Omental fat pad (tissue), 4 donors: ENCODE results near the gene ACOT11. TPM values are rescaled to one million over a fixed set of nuclear protein-coding genes. Genes with fewer than 3 reads are reported as not detected.

Experiments
- ATAC-seq: fragments of 150-250 bp; one replicate; pipeline ENCODE4 v1.9.1; 2016; ENCODE audit warnings: mild to moderate bottlenecking, moderate library complexity; ENCODE audit not compliant: low FRiP score
- DNase-seq: peaks from one replicate; pipeline ENCODE4 v3.0.0-alpha.2; 2019; ENCODE audit warnings: low spot score
- CTCF ChIP-seq, 3 donors: fragments of 450-650 bp; IDR thresholded peaks; one replicate each; pipeline ENCODE4 v1.5.1; 2016 to 2017; ENCODE audit warnings: antibody characterized with exemption in 3 of 3, mild to moderate bottlenecking in 3 of 3, moderate library complexity in 2 of 3
- total RNA-seq, 4 donors: library from RNA; depleted of rRNA; stranded (reverse); fragments of >200 nt; gene quantifications; one replicate each; pipeline ENCODE4 v1.1.0, GENCODE V29; 2016

ACOT11 gene
- total RNA-seq, 4 donors from 2014 or later, result 1.4 to 3.8 (median 3.2) TPM

- ATAC-seq, result no peak
- no peak for TF ChIP-seq CTCF (IDR thresholded peaks at IDR 0.05)
- no peak for DNase-seq
These were observed 56.0 kb downstream of the ACOT11 start for GRCh38 chr1:54604051-54604450.

GRCh38 chr1:54604572-54605370, 56.7 kb downstream of the ACOT11 start:
- DNase-seq, result no peak
- ATAC-seq, result no peak
- TF ChIP-seq CTCF (IDR thresholded peaks at IDR 0.05), result no peak

- DNase-seq (no peak), ATAC-seq (no peak)
- TF ChIP-seq CTCF (IDR thresholded peaks at IDR 0.05), result no peak
These were observed 58.3 kb downstream of the ACOT11 start for GRCh38 chr1:54606096-54606989.

GRCh38 chr1:54606990-54607325, 58.9 kb downstream of the ACOT11 start:
- ATAC-seq (no peak), DNase-seq (no peak)
- TF ChIP-seq CTCF (IDR thresholded peaks at IDR 0.05), result no peak

GRCh38 chr1:54607821-54608565, 60.0 kb downstream of the ACOT11 start:
- no peak for TF ChIP-seq CTCF (IDR thresholded peaks at IDR 0.05)
- no peak for ATAC-seq
- no peak for DNase-seq

- ATAC-seq, result no peak
- TF ChIP-seq CTCF (IDR thresholded peaks at IDR 0.05), result no peak
- no peak for DNase-seq
These were observed 60.7 kb downstream of the ACOT11 start for GRCh38 chr1:54608566-54609230.
